ENCODE results near the gene WNT16.
"Not testable (repeated sequence)": the region's sequence is repeated elsewhere in the genome, so short reads cannot be mapped to it uniquely, and the experiment has no call there.

Gene WNT16

GRCh38 chr7:121307021-121307574 is 21.7 kb upstream of the WNT16 start:
- DNase-seq = peak; percentile 9

- peak; percentile 40 for DNase-seq
Measured at GRCh38 chr7:121313220-121313792, 15.5 kb upstream of the WNT16 start.

- peak; percentile 40 for DNase-seq
Measured at GRCh38 chr7:121313793-121314676, 14.8 kb upstream of the WNT16 start.

- not testable (repeated sequence) for DNase-seq
Measured at GRCh38 chr7:121315170-121315569, 13.6 kb upstream of the WNT16 start.

GRCh38 chr7:121322460-121322859 is 6.3 kb upstream of the WNT16 start:
- DNase-seq = peak; percentile 76

- no peak for DNase-seq
Measured at GRCh38 chr7:121323515-121324302, 5.1 kb upstream of the WNT16 start.

- DNase-seq = no peak
Measured at GRCh38 chr7:121327671-121328070, 1.1 kb upstream of the WNT16 start.

GRCh38 chr7:121329191-121330052 is 622 bp downstream of the WNT16 start:
- DNase-seq = no peak

GRCh38 chr7:121330053-121330833 is 1.4 kb downstream of the WNT16 start:
- DNase-seq = peak; percentile 66

GRCh38 chr7:121331048-121331447 is 2.2 kb downstream of the WNT16 start:
- no peak for DNase-seq

- DNase-seq = peak; percentile 14
Measured at GRCh38 chr7:121331574-121331973, 2.8 kb downstream of the WNT16 start.

GRCh38 chr7:121334376-121334775 is 5.6 kb downstream of the WNT16 start:
- no peak for DNase-seq

GRCh38 chr7:121334875-121335648 is 6.3 kb downstream of the WNT16 start:
- no peak for DNase-seq

- DNase-seq = no peak
Measured at GRCh38 chr7:121336579-121336978, 7.8 kb downstream of the WNT16 start.

GRCh38 chr7:121337398-121337797 is 8.6 kb downstream of the WNT16 start:
- DNase-seq = peak; percentile 53

- DNase-seq = no peak
Measured at GRCh38 chr7:121339082-121339481, 10.3 kb downstream of the WNT16 start.

GRCh38 chr7:121341933-121342332 is 13.1 kb downstream of the WNT16 start:
- no peak for DNase-seq

GRCh38 chr7:121342631-121343030 is 13.8 kb downstream of the WNT16 start:
- no peak for DNase-seq

GRCh38 chr7:121343302-121343701 is 14.5 kb downstream of the WNT16 start:
- no peak for DNase-seq

- no peak for DNase-seq
Measured at GRCh38 chr7:121344093-121344492, 15.3 kb downstream of the WNT16 start.

- no peak for DNase-seq
Measured at GRCh38 chr7:121344497-121344896, 15.7 kb downstream of the WNT16 start.

Measured in NCI-H146 (cell line).